GM12878 (cell line): ENCODE results near the gene KCNG1.

Experiments used
- CTCF ChIP-seq, 3 experiments: IDR thresholded peaks in 2 of 3; conservative IDR thresholded peaks in 1 of 3; 2 replicates each; pipeline ENCODE4 v1.5.1; 2011; ENCODE audit warnings: low read depth in 3 of 3, low read length in 3 of 3, mild to moderate bottlenecking in 3 of 3, control low read depth in 2 of 3, moderate library complexity in 2 of 3, inconsistent platforms in 1 of 3, mixed read lengths in 1 of 3; ENCODE audit not compliant: control insufficient read depth in 2 of 3, insufficient read depth in 1 of 3; ENCODE audit errors: extremely low read depth in 1 of 3
- ETV6 ChIP-seq, 2 experiments: fragments of 450-650 bp in 1 of 2; IDR thresholded peaks in 1 of 2; conservative IDR thresholded peaks in 1 of 2; 2 replicates each; pipeline ENCODE4 v1.6.1; 2014; ENCODE audit warnings: antibody characterized with exemption in 1 of 2, borderline replicate concordance in 1 of 2, low read depth in 1 of 2, mild to moderate bottlenecking in 1 of 2, moderate library complexity in 1 of 2
- JUND ChIP-seq: IDR thresholded peaks from 2 replicates; pipeline ENCODE4 v1.6.1; 2012; ENCODE audit warnings: low read depth, mild to moderate bottlenecking, low read length, improper control_type of control experiment, moderate library complexity
- MAX ChIP-seq: IDR thresholded peaks from 2 replicates; pipeline ENCODE4 v1.6.1; 2012; ENCODE audit warnings: low read depth, low read length, improper control_type of control experiment

- TF ChIP-seq CTCF (IDR thresholded peaks at IDR 0.05 in 2 of 3, conservative IDR thresholded peaks at IDR 0.05 in 1 of 3; ENCODE audit: control insufficient read depth in 2 of 3, extremely low read depth in 1 of 3, insufficient read depth in 1 of 3, low read depth in 3 of 3, low read length in 3 of 3) (no peak), ETV6 (conservative IDR thresholded peaks at IDR 0.05 in 1 of 2, IDR thresholded peaks at IDR 0.05 in 1 of 2; ENCODE audit: borderline replicate concordance in 1 of 2, low read depth in 1 of 2) (no peak), JUND (no peak), MAX (no peak)
These were observed 31.8 kb downstream of the KCNG1 start for GRCh38 chr20:50991076-50991475.
